Measurements from ENCODE around the gene DPP4.

Gene DPP4

GRCh38 chr2:162084536-162084935, 10.5 kb upstream of the DPP4 start:
- H3K9me3 ChIP-seq (ENCODE audit: insufficient read depth, low read length) = 0 out of 2 replicates have a peak, but pooled peaks cover 3% of the 10 kb centered on the region
- H3K36me3 ChIP-seq (ENCODE audit: insufficient read depth, insufficient read length, low read length) = no peaks in the 10 kb centered on the region
- no peak overlapping the region for H3K9ac ChIP-seq (ENCODE audit: insufficient read length, low read depth)
- TF ChIP-seq YY1 (IDR thresholded peaks at IDR 0.05; ENCODE audit: insufficient read depth, insufficient read length) (no peak), ZNF274 (IDR thresholded peaks at IDR 0.05; ENCODE audit: low read depth, low read length) (no peak), SUZ12 (IDR thresholded peaks at IDR 0.05; ENCODE audit: extremely low read depth, insufficient read depth, insufficient read length) (no peak)
- H3K27me3 ChIP-seq (ENCODE audit: insufficient read depth, insufficient read length) = no peaks in the 10 kb centered on the region
- no peak overlapping the region for H3K4me3 ChIP-seq (ENCODE audit: insufficient read length, low read depth)
- H3K4me1 ChIP-seq (ENCODE audit: insufficient read depth, insufficient read length) = no peaks in the 10 kb centered on the region
- no peak for DNase-seq (ENCODE audit: low read depth, low spot score)

GRCh38 chr2:162082681-162083080, 8.7 kb upstream of the DPP4 start:
- TF ChIP-seq ZNF274 (IDR thresholded peaks at IDR 0.05; ENCODE audit: low read depth, low read length) (no peak), SUZ12 (IDR thresholded peaks at IDR 0.05; ENCODE audit: extremely low read depth, insufficient read depth, insufficient read length) (no peak), YY1 (IDR thresholded peaks at IDR 0.05; ENCODE audit: insufficient read depth, insufficient read length) (no peak)
- H3K36me3 ChIP-seq (ENCODE audit: insufficient read depth, insufficient read length, low read length) = no peaks in the 10 kb centered on the region
- H3K4me1 ChIP-seq (ENCODE audit: insufficient read depth, insufficient read length) = no peaks in the 10 kb centered on the region
- no peak overlapping the region for H3K4me3 ChIP-seq (ENCODE audit: insufficient read length, low read depth)
- no peak for DNase-seq (ENCODE audit: low read depth, low spot score)
- no peak overlapping the region for H3K9ac ChIP-seq (ENCODE audit: insufficient read length, low read depth)
- no peaks in the 10 kb centered on the region for H3K27me3 ChIP-seq (ENCODE audit: insufficient read depth, insufficient read length)
- peaks cover 14% of the 10 kb centered on the region; the same call in 1 of the 2 replicates for H3K9me3 ChIP-seq (ENCODE audit: insufficient read depth, low read length)

- H3K4me3 ChIP-seq (ENCODE audit: insufficient read length, low read depth) = no peak overlapping the region
Measured at GRCh38 chr2:162082036-162082435, 8.0 kb upstream of the DPP4 start.

GRCh38 chr2:162079514-162079913, 5.5 kb upstream of the DPP4 start:
- H3K27me3 ChIP-seq (ENCODE audit: insufficient read depth, insufficient read length) = peaks cover 11% of the 10 kb centered on the region
- TF ChIP-seq ZNF274 (IDR thresholded peaks at IDR 0.05; ENCODE audit: low read depth, low read length) = no peak
- TF ChIP-seq SUZ12 (IDR thresholded peaks at IDR 0.05; ENCODE audit: extremely low read depth, insufficient read depth, insufficient read length) = no peak
- no peak for TF ChIP-seq YY1 (IDR thresholded peaks at IDR 0.05; ENCODE audit: insufficient read depth, insufficient read length)
- H3K4me1 ChIP-seq (ENCODE audit: insufficient read depth, insufficient read length) = peaks cover 7% of the 10 kb centered on the region
- no peaks in the 10 kb centered on the region for H3K36me3 ChIP-seq (ENCODE audit: insufficient read depth, insufficient read length, low read length)
- H3K9ac ChIP-seq (ENCODE audit: insufficient read length, low read depth) = no peak overlapping the region
- no peak overlapping the region for H3K4me3 ChIP-seq (ENCODE audit: insufficient read length, low read depth)
- DNase-seq (ENCODE audit: low read depth, low spot score) = no peak
- H3K9me3 ChIP-seq (ENCODE audit: insufficient read depth, low read length) = peaks cover 14% of the 10 kb centered on the region; the same call in 1 of the 2 replicates

More at GRCh38 chr2:162082036-162082435, 8.0 kb upstream of the DPP4 start:
- Histone ChIP-seq H3K27me3 (ENCODE audit: insufficient read depth, insufficient read length) (no peaks in the 10 kb centered on the region), H3K4me1 (ENCODE audit: insufficient read depth, insufficient read length) (no peaks in the 10 kb centered on the region), H3K9me3 (ENCODE audit: insufficient read depth, low read length) (peaks cover 14% of the 10 kb centered on the region; the same call in 1 of the 2 replicates), H3K9ac (ENCODE audit: insufficient read length, low read depth) (no peak overlapping the region), H3K36me3 (ENCODE audit: insufficient read depth, insufficient read length, low read length) (no peaks in the 10 kb centered on the region)
- DNase-seq (ENCODE audit: low read depth, low spot score) = no peak
- TF ChIP-seq ZNF274 (IDR thresholded peaks at IDR 0.05; ENCODE audit: low read depth, low read length) (no peak), SUZ12 (IDR thresholded peaks at IDR 0.05; ENCODE audit: extremely low read depth, insufficient read depth, insufficient read length) (no peak), YY1 (IDR thresholded peaks at IDR 0.05; ENCODE audit: insufficient read depth, insufficient read length) (no peak)

GRCh38 chr2:162075689-162076132, 1.7 kb upstream of the DPP4 start:
- no peak overlapping the region for H3K4me3 ChIP-seq (ENCODE audit: insufficient read length, low read depth)
- H3K9me3 ChIP-seq (ENCODE audit: insufficient read depth, low read length) = peaks cover 14% of the 10 kb centered on the region; the same call in 1 of the 2 replicates
- no peak for TF ChIP-seq YY1 (IDR thresholded peaks at IDR 0.05; ENCODE audit: insufficient read depth, insufficient read length)
- no peak for TF ChIP-seq SUZ12 (IDR thresholded peaks at IDR 0.05; ENCODE audit: extremely low read depth, insufficient read depth, insufficient read length)
- TF ChIP-seq ZNF274 (IDR thresholded peaks at IDR 0.05; ENCODE audit: low read depth, low read length) = no peak
- peaks cover 40% of the 10 kb centered on the region for H3K27me3 ChIP-seq (ENCODE audit: insufficient read depth, insufficient read length)
- H3K4me1 ChIP-seq (ENCODE audit: insufficient read depth, insufficient read length) = peaks cover 7% of the 10 kb centered on the region
- H3K9ac ChIP-seq (ENCODE audit: insufficient read length, low read depth) = no peak overlapping the region
- DNase-seq (ENCODE audit: low read depth, low spot score) = no peak
- H3K36me3 ChIP-seq (ENCODE audit: insufficient read depth, insufficient read length, low read length) = no peaks in the 10 kb centered on the region

DNA sequence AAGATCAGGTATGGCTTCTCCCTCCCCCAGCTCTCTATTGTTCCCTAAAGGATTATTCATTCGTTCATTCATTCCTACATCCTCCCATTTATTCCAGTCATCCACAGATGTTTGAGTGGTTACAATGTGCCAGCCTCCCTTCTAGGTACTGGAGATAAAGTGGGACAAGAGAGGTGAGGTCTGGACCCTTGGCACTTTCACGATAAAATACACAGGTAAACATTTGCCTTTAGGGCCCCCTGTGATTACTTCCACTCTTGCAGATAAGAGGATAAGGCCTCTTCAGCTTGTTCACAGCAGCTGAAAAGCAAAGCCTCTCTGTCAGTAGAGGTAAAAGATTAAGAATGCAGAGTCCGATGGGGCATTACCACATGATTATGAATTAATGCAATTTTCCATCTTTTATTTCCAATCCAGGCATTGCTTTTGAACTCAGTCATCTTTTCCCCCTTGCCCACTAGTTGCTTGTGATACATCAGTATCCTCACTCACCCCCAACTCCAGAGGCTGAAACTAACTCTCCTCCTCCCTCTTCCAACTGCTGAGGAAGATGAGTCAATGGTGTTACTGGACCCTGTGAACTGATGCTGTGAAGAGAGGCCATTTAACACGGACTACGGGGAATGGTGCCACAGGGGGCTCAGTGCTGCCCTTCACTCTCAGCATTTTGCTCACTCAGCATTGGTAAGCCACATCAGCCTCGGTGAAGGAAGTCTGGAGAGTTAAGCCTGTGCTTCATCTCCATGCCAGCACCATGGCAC, 1.1 kb upstream of the DPP4 start:
- no peak overlapping the region for H3K9ac ChIP-seq (ENCODE audit: insufficient read length, low read depth)
- no peak overlapping the region for H3K4me3 ChIP-seq (ENCODE audit: insufficient read length, low read depth)
- H3K4me1 ChIP-seq (ENCODE audit: insufficient read depth, insufficient read length) = peaks cover 7% of the 10 kb centered on the region
- TF ChIP-seq SUZ12 (IDR thresholded peaks at IDR 0.05; ENCODE audit: extremely low read depth, insufficient read depth, insufficient read length) (no peak), YY1 (IDR thresholded peaks at IDR 0.05; ENCODE audit: insufficient read depth, insufficient read length) (no peak), ZNF274 (IDR thresholded peaks at IDR 0.05; ENCODE audit: low read depth, low read length) (no peak)
- H3K9me3 ChIP-seq (ENCODE audit: insufficient read depth, low read length) = peaks cover 14% of the 10 kb centered on the region; the same call in 1 of the 2 replicates
- DNase-seq (ENCODE audit: low read depth, low spot score) = no peak
- peaks cover 40% of the 10 kb centered on the region for H3K27me3 ChIP-seq (ENCODE audit: insufficient read depth, insufficient read length)
- H3K36me3 ChIP-seq (ENCODE audit: insufficient read depth, insufficient read length, low read length) = no peaks in the 10 kb centered on the region

DNA sequence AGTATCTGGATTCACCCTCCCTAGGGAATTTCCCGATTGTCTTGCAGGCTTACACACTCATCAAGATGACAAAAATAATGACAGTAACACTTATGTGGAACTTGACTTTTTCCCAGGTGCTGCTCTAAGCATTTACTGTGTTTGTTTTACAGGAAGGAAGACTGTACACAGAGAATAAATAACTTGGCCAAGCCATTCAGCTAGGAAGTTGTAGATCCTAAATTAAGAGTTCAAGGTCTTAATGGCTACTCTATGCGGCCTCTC, 549 bp upstream of the DPP4 start:
- no peak for DNase-seq (ENCODE audit: low read depth, low spot score)
- Histone ChIP-seq H3K4me1 (ENCODE audit: insufficient read depth, insufficient read length) (peaks cover 7% of the 10 kb centered on the region), H3K27me3 (ENCODE audit: insufficient read depth, insufficient read length) (peaks cover 40% of the 10 kb centered on the region), H3K36me3 (ENCODE audit: insufficient read depth, insufficient read length, low read length) (no peaks in the 10 kb centered on the region), H3K9me3 (ENCODE audit: insufficient read depth, low read length) (peaks cover 12% of the 10 kb centered on the region; the same call in 1 of the 2 replicates), H3K9ac (ENCODE audit: insufficient read length, low read depth) (no peak overlapping the region), H3K4me3 (ENCODE audit: insufficient read length, low read depth) (peak overlapping the region; percentile 76)
- TF ChIP-seq YY1 (IDR thresholded peaks at IDR 0.05; ENCODE audit: insufficient read depth, insufficient read length) (no peak), ZNF274 (IDR thresholded peaks at IDR 0.05; ENCODE audit: low read depth, low read length) (no peak), SUZ12 (IDR thresholded peaks at IDR 0.05; ENCODE audit: extremely low read depth, insufficient read depth, insufficient read length) (no peak)
